Measurements from ENCODE around the gene ADAMTS18. TPM values are rescaled to one million over a fixed set of nuclear protein-coding genes. Genes with fewer than 3 reads are reported as not detected.

The ADAMTS18 gene
- total RNA-seq, 1 donor from 2014 or later = not detected

DNA sequence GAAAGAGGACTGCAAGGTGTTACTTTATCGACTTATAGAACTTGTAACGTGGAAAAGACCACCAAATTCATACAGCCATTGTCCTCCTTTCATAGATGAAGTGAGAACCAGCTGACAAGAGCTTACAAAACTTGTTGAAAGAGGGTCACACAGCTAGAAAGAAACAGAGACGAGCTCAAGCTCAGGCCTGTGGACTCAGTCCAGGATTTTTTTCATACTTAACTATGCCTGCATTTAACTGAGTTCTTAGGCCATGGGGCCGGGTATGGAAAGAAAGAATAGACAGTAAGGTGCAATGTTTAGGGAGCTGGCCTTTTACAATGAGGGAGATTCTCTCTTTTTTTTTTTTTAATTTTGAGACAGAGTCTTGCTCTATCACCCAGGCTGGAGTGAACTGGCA, 106.1 kb downstream of the ADAMTS18 start:
- intact Hi-C loops (cut with micrococcal nuclease) = no loop called here
- H3K4me1 ChIP-seq = no peaks in the 10 kb centered on the region
- TF ChIP-seq, protein P1, sequence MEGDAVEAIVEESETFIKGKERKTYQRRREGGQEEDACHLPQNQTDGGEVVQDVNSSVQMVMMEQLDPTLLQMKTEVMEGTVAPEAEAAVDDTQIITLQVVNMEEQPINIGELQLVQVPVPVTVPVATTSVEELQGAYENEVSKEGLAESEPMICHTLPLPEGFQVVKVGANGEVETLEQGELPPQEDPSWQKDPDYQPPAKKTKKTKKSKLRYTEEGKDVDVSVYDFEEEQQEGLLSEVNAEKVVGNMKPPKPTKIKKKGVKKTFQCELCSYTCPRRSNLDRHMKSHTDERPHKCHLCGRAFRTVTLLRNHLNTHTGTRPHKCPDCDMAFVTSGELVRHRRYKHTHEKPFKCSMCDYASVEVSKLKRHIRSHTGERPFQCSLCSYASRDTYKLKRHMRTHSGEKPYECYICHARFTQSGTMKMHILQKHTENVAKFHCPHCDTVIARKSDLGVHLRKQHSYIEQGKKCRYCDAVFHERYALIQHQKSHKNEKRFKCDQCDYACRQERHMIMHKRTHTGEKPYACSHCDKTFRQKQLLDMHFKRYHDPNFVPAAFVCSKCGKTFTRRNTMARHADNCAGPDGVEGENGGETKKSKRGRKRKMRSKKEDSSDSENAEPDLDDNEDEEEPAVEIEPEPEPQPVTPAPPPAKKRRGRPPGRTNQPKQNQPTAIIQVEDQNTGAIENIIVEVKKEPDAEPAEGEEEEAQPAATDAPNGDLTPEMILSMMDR (IDR thresholded peaks at IDR 0.05; ENCODE audit: borderline replicate concordance) = no peak
- peaks cover 14% of the 10 kb centered on the region for H3K27me3 ChIP-seq (ENCODE audit: low read depth)
- H3K36me3 ChIP-seq = no peaks in the 10 kb centered on the region
- no peak for DNase-seq
- no peak overlapping the region for H3K4me3 ChIP-seq
- no peak overlapping the region for H3K27ac ChIP-seq (replicated peaks)
- H3K9me3 ChIP-seq (replicated peaks) = no peaks in the 10 kb centered on the region

DNA sequence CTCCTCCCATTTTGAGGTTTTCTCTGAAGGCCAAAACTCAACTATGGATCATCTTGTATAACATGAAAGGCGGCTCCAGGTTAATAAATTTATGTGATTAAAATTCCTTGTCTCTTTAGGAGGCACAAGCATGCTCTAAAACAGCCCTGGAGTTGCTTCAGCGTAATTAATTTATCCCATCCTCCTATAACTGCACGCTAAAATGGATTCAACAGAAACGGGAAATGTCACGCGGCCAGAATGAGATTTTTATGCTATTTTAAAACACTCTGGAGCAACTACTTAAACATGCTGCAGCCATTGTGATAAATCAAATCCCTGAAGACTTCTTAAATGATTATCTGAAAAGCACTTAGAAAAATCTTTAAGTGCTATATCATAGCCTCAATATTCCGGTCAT, 106.6 kb downstream of the ADAMTS18 start:
- no peaks in the 10 kb centered on the region for H3K36me3 ChIP-seq
- H3K4me3 ChIP-seq = no peak overlapping the region
- TF ChIP-seq, protein P1 (IDR thresholded peaks at IDR 0.05; ENCODE audit: borderline replicate concordance) = no peak
- no peaks in the 10 kb centered on the region for H3K4me1 ChIP-seq
- no peaks in the 10 kb centered on the region for H3K9me3 ChIP-seq (replicated peaks)
- peaks cover 14% of the 10 kb centered on the region for H3K27me3 ChIP-seq (ENCODE audit: low read depth)
- intact Hi-C loops (cut with micrococcal nuclease) = no loop called here
- no peak overlapping the region for H3K27ac ChIP-seq (replicated peaks)
- DNase-seq = no peak

DNA sequence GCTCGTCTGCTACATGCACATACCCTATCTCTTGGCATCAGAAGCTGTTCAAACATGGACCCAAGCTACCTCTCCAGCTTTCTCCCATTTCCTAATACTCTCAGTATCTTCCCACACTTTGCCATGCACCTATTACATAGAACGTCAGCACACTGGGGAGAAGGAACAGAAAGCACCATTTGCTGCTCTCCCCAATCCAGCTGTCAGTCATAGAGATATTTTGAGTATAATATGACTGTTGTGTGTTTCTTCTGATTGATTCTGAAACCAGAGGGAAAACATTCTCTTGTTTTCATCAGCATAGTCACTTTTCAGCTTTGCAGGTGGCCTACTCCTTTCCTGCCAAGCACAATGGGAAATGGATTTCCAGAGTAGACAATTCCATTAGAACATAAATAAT, 107.1 kb downstream of the ADAMTS18 start:
- Histone ChIP-seq H3K4me3 (no peak overlapping the region), H3K27me3 (ENCODE audit: low read depth) (peaks cover 14% of the 10 kb centered on the region), H3K9me3 (replicated peaks) (no peaks in the 10 kb centered on the region), H3K36me3 (no peaks in the 10 kb centered on the region), H3K27ac (replicated peaks) (no peak overlapping the region), H3K4me1 (no peaks in the 10 kb centered on the region)
- DNase-seq = no peak
- intact Hi-C loops (cut with micrococcal nuclease) = no loop called here
- TF ChIP-seq, protein P1 (IDR thresholded peaks at IDR 0.05; ENCODE audit: borderline replicate concordance) = no peak

DNA sequence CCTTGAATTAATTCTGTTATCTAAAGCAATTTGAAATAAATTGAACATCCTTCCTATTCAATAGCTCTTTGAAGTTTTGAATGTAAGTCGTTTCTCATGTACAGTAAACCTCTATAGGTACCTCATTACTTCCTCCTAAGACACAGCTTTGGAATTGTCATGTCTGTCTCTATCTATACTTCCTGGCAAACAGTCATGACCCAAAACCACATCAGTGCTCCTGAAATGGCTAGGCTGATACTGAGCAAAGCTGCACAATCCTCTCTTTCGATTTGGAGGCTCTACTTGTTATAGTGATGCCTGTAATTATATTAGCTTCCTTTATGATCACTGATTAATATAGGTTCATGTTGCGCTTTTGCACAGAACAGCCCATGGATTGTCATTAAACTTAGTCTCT, 110.1 kb downstream of the ADAMTS18 start:
- DNase-seq = no peak
- Histone ChIP-seq H3K9me3 (replicated peaks) (no peaks in the 10 kb centered on the region), H3K4me3 (no peak overlapping the region), H3K36me3 (no peaks in the 10 kb centered on the region), H3K27ac (replicated peaks) (no peak overlapping the region), H3K4me1 (no peaks in the 10 kb centered on the region), H3K27me3 (ENCODE audit: low read depth) (peaks cover 11% of the 10 kb centered on the region)
- intact Hi-C loops (cut with micrococcal nuclease) = no loop called here
- TF ChIP-seq, protein P1 (IDR thresholded peaks at IDR 0.05; ENCODE audit: borderline replicate concordance) = no peak

DNA sequence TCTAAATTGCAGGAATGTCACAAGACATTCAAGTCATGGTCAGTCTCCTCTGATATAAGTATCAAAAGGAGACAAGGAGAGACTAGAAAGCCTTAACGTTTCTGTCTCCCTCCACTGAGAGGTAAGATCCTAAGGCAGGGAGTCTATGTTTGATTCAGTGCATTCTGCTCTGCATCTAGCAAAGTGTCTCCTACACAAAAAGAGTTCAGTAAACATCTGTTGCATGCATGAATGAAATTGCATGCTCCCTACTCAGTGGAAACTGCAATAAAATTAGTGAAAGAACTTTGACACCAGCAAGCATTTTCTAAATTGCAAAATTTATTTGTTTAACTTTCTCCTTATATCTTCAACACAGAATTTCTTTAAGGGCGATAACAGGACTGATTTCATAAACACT, 111.1 kb downstream of the ADAMTS18 start:
- no peak for DNase-seq
- H3K9me3 ChIP-seq (replicated peaks) = no peaks in the 10 kb centered on the region
- no peaks in the 10 kb centered on the region for H3K36me3 ChIP-seq
- no peak overlapping the region for H3K4me3 ChIP-seq
- intact Hi-C loops (cut with micrococcal nuclease) = no loop called here
- no peaks in the 10 kb centered on the region for H3K4me1 ChIP-seq
- TF ChIP-seq, protein P1 (IDR thresholded peaks at IDR 0.05; ENCODE audit: borderline replicate concordance) = no peak
- H3K27ac ChIP-seq (replicated peaks) = no peak overlapping the region
- H3K27me3 ChIP-seq (ENCODE audit: low read depth) = peaks cover 17% of the 10 kb centered on the region

DNA sequence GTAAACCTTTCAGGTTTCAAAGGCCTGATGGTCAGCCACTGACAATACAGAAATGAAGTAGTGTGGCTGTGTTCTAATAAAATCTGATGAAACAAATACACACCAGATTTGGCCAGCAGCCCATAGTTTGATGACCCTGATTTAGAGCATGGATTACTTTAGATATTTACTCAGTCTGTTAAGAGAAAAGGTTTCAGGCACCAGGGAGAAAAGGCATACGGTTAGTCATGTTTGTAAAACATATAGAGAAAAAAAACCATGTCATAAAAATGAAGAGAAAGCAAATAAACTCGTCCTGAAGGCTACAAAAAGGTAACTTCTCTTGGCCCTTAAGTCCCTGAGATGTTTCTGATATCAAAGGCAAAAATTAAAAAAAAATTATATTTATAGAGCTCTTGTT, 112.1 kb downstream of the ADAMTS18 start:
- no peak overlapping the region for H3K4me3 ChIP-seq
- H3K36me3 ChIP-seq = no peaks in the 10 kb centered on the region
- H3K27ac ChIP-seq (replicated peaks) = no peak overlapping the region
- H3K4me1 ChIP-seq = no peaks in the 10 kb centered on the region
- DNase-seq = no peak
- intact Hi-C loops (cut with micrococcal nuclease) = no loop called here
- peaks cover 17% of the 10 kb centered on the region for H3K27me3 ChIP-seq (ENCODE audit: low read depth)
- TF ChIP-seq, protein P1 (IDR thresholded peaks at IDR 0.05; ENCODE audit: borderline replicate concordance) = no peak
- no peaks in the 10 kb centered on the region for H3K9me3 ChIP-seq (replicated peaks)

Measured in left ventricle myocardium inferior (tissue), 1 donor.